WTC11 (cell line): ENCODE data around the gene FAM136A. TPM values are rescaled to one million over a fixed set of nuclear protein-coding genes. Genes with fewer than 3 reads are reported as not detected.

Experiments used
- ATAC-seq: fragments of 200-7000 bp; cut with Tn5 transposase; 2 replicates; pipeline ENCODE4 v1.10.0; 2021; ENCODE audit warnings: mild to moderate bottlenecking, moderate library complexity
- CTCF ChIA-PET: fragments of 300-600 bp; sonication (Branson Sonifier 250); formaldehyde crosslinking; loops from one replicate; lab custom pipeline; 2021; ENCODE audit warnings: antibody characterized with exemption; lab: Charles Lee
- POLR2A ChIA-PET: fragments of 350-600 bp; sonication (Branson Sonifier 250); formaldehyde crosslinking; loops from one replicate; lab custom pipeline; 2021; ENCODE audit warnings: antibody characterized with exemption; lab: Charles Lee
- DNase-seq: peaks from one replicate; pipeline ENCODE4 v3.0.0; 2021; ENCODE audit warnings: low spot score
- H3K27ac Mint-ChIP-seq: 2 replicates; pipeline ENCODE4 v1.8.0; 2021; ENCODE audit warnings: mixed read lengths
- H3K27me3 Mint-ChIP-seq: 2 replicates; pipeline ENCODE4 v1.8.0; 2021; ENCODE audit warnings: low read depth, mild to moderate bottlenecking, moderate library complexity, mixed read lengths
- H3K36me3 Mint-ChIP-seq: 2 replicates; pipeline ENCODE4 v1.8.0; 2021; ENCODE audit warnings: mixed read lengths
- H3K4me1 Mint-ChIP-seq: 2 replicates; pipeline ENCODE4 v1.8.0; 2022; ENCODE audit warnings: mixed read lengths
- H3K4me3 Mint-ChIP-seq: 2 replicates; pipeline ENCODE4 v1.8.0; 2021; ENCODE audit warnings: mild to moderate bottlenecking, moderate library complexity, mixed read lengths
- H3K9me3 Mint-ChIP-seq: 2 replicates; pipeline ENCODE4 v1.8.0; 2021; ENCODE audit warnings: mixed read lengths
- ATF6 ChIP-seq: sonication (generic); formaldehyde crosslinking; IDR thresholded peaks from 2 replicates; pipeline ENCODE4 v1.8.1; 2023; ENCODE audit warnings: mild to moderate bottlenecking, missing genetic modification reagents
- CDX4 ChIP-seq: fragments of 250-450 bp; sonication (Bioruptor Pico); IDR thresholded peaks from 2 replicates; pipeline ENCODE4 v1.9.0; 2021; ENCODE audit warnings: moderate library complexity, mild to moderate bottlenecking, inconsistent platforms, borderline replicate concordance
- CREM ChIP-seq: sonication (generic); formaldehyde crosslinking; IDR thresholded peaks from 2 replicates; pipeline ENCODE4 v1.8.1; 2022; ENCODE audit warnings: mild to moderate bottlenecking, missing genetic modification reagents, moderate library complexity
- E2F1 ChIP-seq: sonication (generic); formaldehyde crosslinking; IDR thresholded peaks from 2 replicates; pipeline ENCODE4 v1.8.0; 2022; ENCODE audit warnings: mild to moderate bottlenecking, missing genetic modification reagents
- ELF4 ChIP-seq: sonication (generic); formaldehyde crosslinking; IDR thresholded peaks from 2 replicates; pipeline ENCODE4 v1.8.1; 2022; ENCODE audit warnings: low read depth, mild to moderate bottlenecking, moderate library complexity, missing genetic modification reagents
- ETV6 ChIP-seq: sonication (generic); formaldehyde crosslinking; IDR thresholded peaks from 2 replicates; pipeline ENCODE4 v1.8.1; 2022; ENCODE audit warnings: mild to moderate bottlenecking, missing genetic modification reagents
- FOXP4 ChIP-seq: sonication (generic); formaldehyde crosslinking; IDR thresholded peaks from 2 replicates; pipeline ENCODE4 v1.8.0; 2022; ENCODE audit warnings: mild to moderate bottlenecking, missing genetic modification reagents
- HMGXB4 ChIP-seq: sonication (generic); formaldehyde crosslinking; IDR thresholded peaks from 2 replicates; pipeline ENCODE4 v1.8.1; 2023; ENCODE audit warnings: mild to moderate bottlenecking, moderate library complexity, missing genetic modification reagents
- NFATC4 ChIP-seq: fragments of 250-450 bp; sonication (Bioruptor Pico); IDR thresholded peaks from 2 replicates; pipeline ENCODE4 v1.9.0; 2021; ENCODE audit warnings: mild to moderate bottlenecking
- NR2C2 ChIP-seq: sonication (generic); formaldehyde crosslinking; IDR thresholded peaks from 2 replicates; pipeline ENCODE4 v1.8.0; 2022; ENCODE audit warnings: mild to moderate bottlenecking, missing genetic modification reagents
- PRDM15 ChIP-seq: sonication (generic); formaldehyde crosslinking; IDR thresholded peaks from 2 replicates; pipeline ENCODE4 v1.8.0; 2022; ENCODE audit warnings: missing genetic modification reagents
- PREB ChIP-seq: sonication (generic); formaldehyde crosslinking; IDR thresholded peaks from 2 replicates; pipeline ENCODE4 v1.8.1; 2022; ENCODE audit warnings: mild to moderate bottlenecking, missing genetic modification reagents, moderate library complexity, borderline replicate concordance
- ZBTB21 ChIP-seq: sonication (generic); formaldehyde crosslinking; IDR thresholded peaks from 2 replicates; pipeline ENCODE4 v1.8.1; 2023; ENCODE audit warnings: mild to moderate bottlenecking, missing genetic modification reagents, borderline replicate concordance
- ZMAT4 ChIP-seq: fragments of 250-450 bp; sonication (Bioruptor Pico); IDR thresholded peaks from 2 replicates; pipeline ENCODE4 v1.9.0; 2021; ENCODE audit warnings: mild to moderate bottlenecking
- ZNF138 ChIP-seq: sonication (generic); formaldehyde crosslinking; conservative IDR thresholded peaks from 2 replicates; pipeline ENCODE4 v1.8.1; 2022; ENCODE audit warnings: mild to moderate bottlenecking, moderate library complexity, missing genetic modification reagents
- ZNF263 ChIP-seq: sonication (generic); formaldehyde crosslinking; IDR thresholded peaks from 2 replicates; pipeline ENCODE4 v1.8.1; 2022; ENCODE audit warnings: low read depth, mild to moderate bottlenecking, moderate library complexity, missing genetic modification reagents
- ZNF423 ChIP-seq: fragments of 250-450 bp; sonication (Bioruptor Pico); IDR thresholded peaks from 2 replicates; pipeline ENCODE4 v2.1.2; 2022; ENCODE audit warnings: mild to moderate bottlenecking, moderate library complexity
- ZNF425 ChIP-seq: fragments of 250-450 bp; sonication (Bioruptor Pico); conservative IDR thresholded peaks from 2 replicates; pipeline ENCODE4 v1.9.0; 2021; ENCODE audit warnings: mild to moderate bottlenecking
- total RNA-seq: library from RNA; stranded (reverse); gene quantifications from 3 replicates; pipeline ENCODE4 v1.2.3, GENCODE V29; 2021

The FAM136A gene
- total RNA-seq, 1 experiment from 2014 or later, result 83.9 TPM

- TF ChIP-seq NFATC4 (CRISPR knock-in tag), result no peak
- no peak for TF ChIP-seq ATF6 (CRISPR knock-in tag)
- TF ChIP-seq ZNF138 (CRISPR knock-in tag), result no peak
- TF ChIP-seq FOXP4 (CRISPR knock-in tag), result no peak
- no peak for TF ChIP-seq ZNF423 (CRISPR knock-in tag)
Observed at GRCh38 chr2:70255637-70256314, 46.1 kb downstream of the FAM136A start (continued).

GRCh38 chr2:70250434-70250833, 51.4 kb downstream of the FAM136A start:
- DNase-seq (no peak), ATAC-seq (no peak)
- Mint-ChIP-seq H3K36me3 (peaks cover 7% of the 10 kb centered on the region; the same call in 1 of the 2 replicates), H3K4me1 (peaks cover 14% of the 10 kb centered on the region), H3K4me3 (no peak overlapping the region), H3K27ac (no peak overlapping the region), H3K9me3 (no peaks in the 10 kb centered on the region), H3K27me3 (peaks cover 4% of the 10 kb centered on the region)
- ChIA-PET POLR2A (no interaction called here), CTCF (no interaction called here)
- TF ChIP-seq ZMAT4, result no peak
- no peak for TF ChIP-seq CDX4 (CRISPR knock-in tag)
- no peak for TF ChIP-seq E2F1 (CRISPR knock-in tag)
- TF ChIP-seq NR2C2 (CRISPR knock-in tag), result no peak
- no peak for TF ChIP-seq PREB (CRISPR knock-in tag)
- TF ChIP-seq ZBTB21 (CRISPR knock-in tag), result no peak
- no peak for TF ChIP-seq HMGXB4 (CRISPR knock-in tag)
- no peak for TF ChIP-seq PRDM15 (CRISPR knock-in tag)
- TF ChIP-seq ETV6 (CRISPR knock-in tag), result no peak
- TF ChIP-seq ZNF425 (CRISPR knock-in tag), result no peak
- no peak for TF ChIP-seq CREM (CRISPR knock-in tag)
- TF ChIP-seq ELF4 (CRISPR knock-in tag), result no peak
- TF ChIP-seq ZNF263 (CRISPR knock-in tag), result no peak
